B cell (primary cell): ENCODE measurements around the gene RAB27A.
"Not testable (repeated sequence)": the region's sequence is repeated elsewhere in the genome, so short reads cannot be mapped to it uniquely, and the experiment has no call there.

Source experiments
- CTCF ChIP-seq: fragments of 200-600 bp; IDR thresholded peaks from one replicate; pipeline ENCODE4 v1.8.0; 2022; ENCODE audit warnings: antibody characterized with exemption, mild to moderate bottlenecking
- EZH2 ChIP-seq: IDR thresholded peaks from 2 replicates; pipeline ENCODE4 v1.6.1; 2012; ENCODE audit warnings: borderline replicate concordance, low read depth, mild to moderate bottlenecking, moderate library complexity, low read length; ENCODE audit not compliant: insufficient read depth, poor library complexity, severe bottlenecking

- TF ChIP-seq CTCF, EZH2: not testable (repeated sequence)
Measured at GRCh38 chr15:55249885-55250284, 39.7 kb downstream of the RAB27A start.
